HG02571 (cell line): ENCODE data around the gene ITGB1.
A peak's percentile ranks its signal among the peaks of the same experiment; 100 is the strongest.
"Not testable (repeated sequence)": the region's sequence is repeated elsewhere in the genome, so short reads cannot be mapped to it uniquely, and the experiment has no call there.

Source experiments
- ATAC-seq: cut with Tn5 transposase; IDR thresholded peaks from one replicate; pipeline ENCODE4 v1.9.1; 2021; ENCODE audit warnings: mild to moderate bottlenecking, moderate library complexity; ENCODE audit not compliant: unreplicated experiment

ITGB1 gene

DNA sequence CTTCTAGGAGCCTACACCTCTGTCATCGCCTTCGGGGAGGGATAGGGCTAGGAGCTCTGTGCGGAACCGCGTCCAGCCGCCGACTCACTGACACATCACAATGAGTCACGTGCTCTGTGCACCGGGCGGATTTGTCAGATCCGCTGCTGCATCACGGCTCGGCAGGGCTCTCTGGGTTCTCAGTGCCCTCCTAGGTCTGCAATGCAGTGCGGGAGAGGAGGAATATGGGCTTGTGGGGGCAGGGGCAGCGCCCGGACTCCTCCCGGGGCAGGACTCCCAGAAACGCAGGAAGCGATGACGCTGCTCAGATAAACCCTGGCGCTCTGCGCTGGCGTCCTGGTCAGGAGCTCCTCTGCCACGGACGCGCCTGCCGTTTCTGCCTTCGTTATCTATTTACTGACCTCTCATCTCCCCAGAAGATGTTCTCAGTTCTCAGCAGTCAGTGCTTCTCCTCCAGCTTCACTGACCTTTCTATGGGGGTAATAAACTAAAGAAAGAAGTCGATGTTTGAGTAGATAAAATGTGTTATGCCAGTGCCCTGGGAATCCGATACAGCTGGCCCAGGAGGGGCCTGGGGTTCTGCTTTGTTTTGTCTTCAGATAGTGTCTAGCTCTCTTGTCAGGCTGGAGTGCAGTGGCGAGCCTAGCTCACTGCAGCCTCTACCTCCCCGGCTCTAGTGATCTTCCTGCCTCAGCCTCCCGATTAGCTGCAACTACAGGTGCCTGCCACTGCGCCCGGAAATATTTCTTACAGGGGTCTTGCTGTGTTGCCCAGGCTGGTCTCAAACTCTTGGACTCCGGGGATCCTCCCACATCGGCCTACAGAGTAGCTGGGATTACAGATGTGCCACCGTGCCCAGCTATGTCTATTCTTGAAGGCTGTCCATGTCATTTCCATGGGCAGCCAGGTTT, 22.8 kb upstream of the ITGB1 start:
- ATAC-seq = peak; percentile 94

DNA sequence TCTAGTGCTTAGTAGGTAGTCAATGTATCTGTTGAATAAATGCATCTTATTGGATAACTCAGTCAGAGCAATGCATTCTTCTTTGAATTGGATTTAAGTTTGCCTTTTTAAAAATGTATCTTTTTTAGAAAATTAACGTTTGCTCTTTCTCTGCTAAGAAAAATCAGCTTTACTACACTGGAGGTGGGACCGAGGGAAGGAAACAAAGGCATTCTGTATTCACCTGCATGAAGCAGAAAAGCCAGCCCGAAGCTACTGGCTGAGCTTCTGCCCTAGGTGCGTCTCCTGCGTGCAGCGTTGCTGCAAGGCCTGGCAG, 22.2 kb upstream of the ITGB1 start:
- ATAC-seq = no peak

DNA sequence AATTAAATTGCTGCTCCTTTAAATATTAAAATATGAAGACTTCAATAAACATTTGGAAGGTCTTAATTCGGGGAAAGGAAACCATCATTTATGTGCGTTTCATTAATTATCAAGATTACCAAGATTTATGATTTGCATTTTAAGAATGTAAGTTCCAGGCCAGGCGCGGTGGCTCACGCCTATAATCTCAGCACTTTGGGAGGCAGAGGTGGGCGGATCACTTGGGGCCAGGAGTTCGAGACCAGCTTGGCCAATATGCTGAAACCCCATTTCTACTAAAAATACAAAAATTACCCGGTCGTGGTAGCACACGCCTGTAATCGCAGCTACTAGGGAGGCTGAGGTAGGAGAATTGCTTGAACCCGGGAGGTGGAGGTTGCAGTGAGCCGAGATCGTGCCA, 21.7 kb upstream of the ITGB1 start:
- ATAC-seq = not testable (repeated sequence)

DNA sequence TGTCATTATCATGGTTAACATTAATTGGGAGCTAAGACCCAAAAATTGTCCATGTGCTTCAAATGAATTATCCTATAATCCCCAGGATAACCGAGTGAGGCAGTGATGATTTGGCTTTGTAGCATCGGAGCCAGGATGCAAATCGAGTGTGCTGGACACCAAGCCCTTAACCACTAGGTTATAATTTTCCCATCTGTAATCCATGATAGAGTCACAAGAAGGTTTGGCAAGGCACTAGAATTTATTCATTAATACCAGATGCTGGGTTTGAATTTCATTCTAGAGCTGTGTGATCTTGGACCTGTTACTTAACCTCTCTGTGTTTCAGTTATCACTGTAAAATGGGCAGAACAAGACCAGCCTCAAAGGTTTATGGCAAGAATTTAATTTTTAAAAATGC, 21.0 kb upstream of the ITGB1 start:
- ATAC-seq = no peak

DNA sequence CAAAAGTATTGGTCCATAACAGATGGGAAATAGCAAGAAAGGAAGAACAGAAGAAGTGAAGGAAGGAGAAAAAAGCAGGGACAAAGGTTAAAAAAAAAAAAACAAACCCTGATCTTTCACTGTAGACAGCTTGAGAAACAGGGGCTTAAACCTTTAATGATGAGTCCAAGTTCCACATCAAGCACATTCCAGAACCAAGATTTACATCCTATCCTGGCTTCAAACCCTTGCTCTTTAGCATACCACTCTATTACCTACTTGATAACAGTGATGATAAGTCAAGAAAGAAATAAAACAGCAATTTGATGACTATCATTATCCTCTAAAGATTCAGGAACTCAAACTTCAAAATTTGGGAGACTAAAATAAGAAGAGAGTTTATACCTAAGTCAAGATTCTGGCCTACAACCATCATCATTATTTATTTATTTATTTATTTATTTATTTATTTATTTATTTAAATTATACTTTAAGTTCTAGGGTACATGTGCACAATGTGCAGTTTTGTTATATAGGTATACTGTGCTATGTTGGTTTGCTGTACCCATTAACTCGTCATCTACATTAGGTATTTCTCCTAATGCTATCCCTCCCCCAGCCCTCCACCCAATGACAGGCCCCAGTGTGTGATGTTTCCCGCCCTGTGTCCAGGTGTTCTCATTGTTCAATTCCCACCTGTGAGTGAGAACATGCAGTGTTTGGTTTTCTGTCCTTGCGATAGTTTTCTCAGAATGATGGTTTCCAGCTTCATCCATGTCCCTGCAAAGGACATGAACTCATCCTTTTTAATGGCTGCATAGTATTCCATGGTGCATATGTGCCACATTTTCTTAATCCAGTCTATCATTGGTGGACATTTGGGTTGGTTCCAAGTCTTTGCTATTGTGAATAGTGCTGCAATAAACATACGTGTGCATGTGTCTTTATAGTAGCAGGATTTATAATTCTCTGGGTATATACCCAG, 20.1 kb upstream of the ITGB1 start:
- not testable (repeated sequence) for ATAC-seq

DNA sequence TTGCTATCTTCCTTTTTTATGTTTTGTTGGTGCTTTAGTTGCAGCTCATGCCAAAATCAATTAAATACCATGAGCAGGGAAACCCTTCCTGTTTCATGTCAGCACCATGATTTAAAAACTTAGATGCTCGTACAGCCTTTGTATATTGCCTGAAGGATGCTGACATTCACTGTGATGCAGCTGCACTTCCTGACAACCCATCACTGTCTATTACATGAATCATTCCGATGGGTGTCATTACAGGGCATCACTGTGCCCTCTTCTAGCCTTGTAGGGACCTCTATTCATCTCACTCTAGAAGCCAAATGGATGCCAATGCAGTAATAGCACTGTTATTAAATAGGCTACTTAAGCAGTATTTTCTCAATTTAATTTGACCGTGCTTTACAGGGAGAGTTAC, 18.3 kb upstream of the ITGB1 start:
- ATAC-seq = no peak

DNA sequence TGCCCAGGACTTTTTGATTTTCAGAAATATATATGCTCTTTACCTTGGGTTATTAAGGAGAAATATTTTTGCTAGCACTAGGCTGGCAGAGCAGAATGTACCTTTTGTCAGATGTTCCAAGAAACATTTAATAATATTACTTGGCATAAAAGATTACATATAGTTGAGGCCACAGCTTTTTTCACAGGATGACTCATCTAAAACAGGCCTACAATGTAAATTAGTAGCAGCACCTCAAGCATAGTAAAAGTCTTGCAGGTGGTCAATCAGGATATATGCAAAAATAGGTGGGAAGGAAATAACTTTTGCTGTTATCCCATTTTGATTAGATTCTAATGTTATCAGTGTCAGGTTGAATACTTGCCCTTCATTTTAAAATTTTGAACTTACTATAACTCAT, 14.9 kb upstream of the ITGB1 start:
- ATAC-seq = no peak

DNA sequence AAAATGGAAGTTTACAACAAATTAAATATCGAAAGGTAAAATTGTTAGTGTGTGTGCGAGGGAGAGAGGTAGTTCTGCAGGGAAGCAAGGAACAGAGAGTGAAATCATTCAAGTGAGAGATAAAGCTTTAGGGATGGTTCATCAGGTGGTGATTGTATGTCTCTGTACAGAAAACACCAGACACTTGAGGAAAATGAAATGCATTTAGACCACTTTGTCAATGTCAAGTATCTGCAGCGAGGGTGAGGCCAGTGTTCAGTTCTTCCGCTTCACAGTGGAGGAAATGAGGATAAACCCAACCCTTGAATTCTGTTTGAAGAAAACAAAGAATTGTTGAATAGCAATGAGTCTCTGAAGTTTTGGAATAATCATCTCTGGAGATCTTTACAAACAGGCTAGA, 14.4 kb upstream of the ITGB1 start:
- no peak for ATAC-seq

DNA sequence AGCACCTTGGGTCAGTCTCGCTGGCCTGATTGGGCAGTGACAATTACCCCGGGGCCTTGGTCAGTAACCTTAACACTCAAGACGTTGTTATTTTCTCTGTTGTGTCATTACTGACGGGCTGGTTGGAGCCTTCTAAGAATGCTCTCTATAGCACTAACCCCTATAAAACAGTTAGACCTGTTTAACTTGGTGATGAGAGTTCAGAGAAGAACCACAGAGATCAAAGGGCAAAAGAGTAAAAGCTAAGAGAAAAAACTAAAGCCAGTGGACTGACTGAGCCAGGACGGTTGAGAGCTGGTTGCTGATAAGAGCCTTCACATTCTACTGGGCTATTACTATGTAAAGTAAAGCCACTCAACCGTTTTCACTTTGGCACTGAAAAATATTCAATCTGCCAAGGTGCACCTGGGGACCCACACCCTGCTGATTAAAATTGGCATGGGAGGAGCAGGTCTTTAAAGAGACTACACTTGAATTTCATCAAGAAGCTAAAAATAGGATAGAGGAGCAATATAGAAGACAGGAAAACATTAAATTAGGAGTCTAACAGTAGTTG, 13.6 kb upstream of the ITGB1 start:
- ATAC-seq = no peak

DNA sequence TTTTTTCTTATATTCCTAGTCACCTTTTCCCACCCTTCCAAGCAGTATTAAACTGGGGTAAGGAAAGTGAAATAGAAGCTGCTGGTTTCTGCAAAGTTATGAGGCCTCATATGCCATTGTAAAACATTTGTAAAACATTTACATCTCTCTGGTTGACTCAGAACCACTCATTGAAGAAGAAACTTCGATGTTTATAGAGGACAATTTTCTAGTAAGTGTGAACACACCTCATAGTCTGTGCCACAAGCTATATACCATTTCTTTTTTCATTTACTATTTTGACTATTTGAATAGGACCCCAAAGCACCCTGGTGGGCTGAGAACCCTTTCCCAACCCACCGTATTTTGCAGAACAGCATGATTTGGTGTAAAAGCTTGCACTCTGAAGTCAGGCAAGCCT, 12.9 kb upstream of the ITGB1 start:
- ATAC-seq = peak; percentile 45

DNA sequence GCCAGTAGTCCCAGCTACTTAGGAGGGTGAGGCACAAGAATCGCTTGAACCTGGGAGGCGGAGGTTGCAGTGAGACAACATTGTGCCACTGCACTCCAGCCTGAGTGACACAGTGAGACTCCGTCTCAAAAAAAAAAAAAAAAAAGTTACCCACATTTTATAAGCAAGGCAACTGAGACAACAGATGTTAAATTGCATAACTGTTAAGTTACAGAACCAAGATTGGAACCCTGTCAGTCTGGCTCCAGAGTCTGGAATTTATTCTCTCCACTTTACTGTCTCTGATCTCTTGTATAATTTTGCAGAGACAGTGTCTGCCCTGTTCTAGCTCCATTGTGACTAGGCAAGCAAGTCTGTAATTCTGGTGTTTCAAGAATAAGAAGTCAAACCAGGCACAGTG, 6.2 kb upstream of the ITGB1 start:
- ATAC-seq = no peak

DNA sequence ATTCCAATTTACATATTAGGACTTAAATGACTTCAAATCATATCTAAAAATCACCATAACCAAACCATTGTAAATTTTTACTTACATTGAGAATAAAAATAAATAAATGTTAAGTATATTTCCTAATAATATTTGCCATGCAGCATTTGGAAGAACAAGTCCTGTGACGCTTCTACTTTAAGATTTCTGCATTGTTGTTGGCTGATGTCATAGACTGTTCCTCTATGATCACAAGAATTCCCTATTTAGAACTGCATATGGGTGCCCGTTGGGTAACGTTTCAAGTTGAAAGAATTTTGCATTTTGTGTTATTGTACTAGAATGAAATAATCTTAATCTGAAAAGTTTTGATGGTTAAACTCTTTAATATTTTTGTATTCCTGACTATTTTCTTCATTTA, 5.1 kb upstream of the ITGB1 start:
- ATAC-seq = no peak

DNA sequence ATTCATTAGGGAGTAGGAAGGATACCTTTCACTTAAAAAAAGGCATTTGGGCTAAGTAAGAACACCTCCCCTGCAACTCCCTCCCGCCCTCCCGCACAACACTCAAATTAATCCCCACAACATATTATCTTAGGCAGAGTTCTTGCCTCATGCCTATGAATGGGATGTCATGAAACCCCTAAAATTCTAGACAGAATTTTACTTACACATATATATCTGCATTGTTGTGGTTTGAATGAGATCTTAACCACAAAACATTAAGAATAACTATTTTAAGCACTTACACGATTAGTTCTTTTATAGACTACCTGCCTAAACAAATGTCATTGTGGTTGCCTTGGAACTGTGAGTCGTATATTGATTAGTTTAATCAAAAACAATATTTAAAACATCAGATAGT, 4.5 kb upstream of the ITGB1 start:
- ATAC-seq = no peak

DNA sequence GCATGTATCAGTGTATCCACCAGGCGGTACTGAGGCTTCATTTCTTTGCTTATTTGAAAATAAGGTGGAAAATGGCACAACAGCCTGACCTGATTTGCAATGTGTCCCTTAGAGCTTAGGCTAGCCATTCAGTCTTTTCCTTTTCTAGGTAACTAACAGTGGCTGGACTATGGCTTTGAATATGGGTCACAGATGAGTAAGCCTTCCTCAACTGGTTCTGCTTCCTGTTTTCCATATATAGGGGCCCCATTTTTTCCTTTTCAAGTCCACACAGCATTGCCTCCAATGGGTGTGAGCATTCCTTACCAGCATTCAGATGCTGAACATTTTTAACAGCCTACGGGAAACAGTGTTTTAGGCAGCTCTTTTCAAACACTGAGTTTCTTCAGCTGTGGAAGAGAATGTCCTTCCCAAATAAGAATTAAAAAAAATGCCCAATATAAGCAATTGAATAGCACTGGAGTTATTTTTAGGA, 3.9 kb upstream of the ITGB1 start:
- no peak for ATAC-seq

DNA sequence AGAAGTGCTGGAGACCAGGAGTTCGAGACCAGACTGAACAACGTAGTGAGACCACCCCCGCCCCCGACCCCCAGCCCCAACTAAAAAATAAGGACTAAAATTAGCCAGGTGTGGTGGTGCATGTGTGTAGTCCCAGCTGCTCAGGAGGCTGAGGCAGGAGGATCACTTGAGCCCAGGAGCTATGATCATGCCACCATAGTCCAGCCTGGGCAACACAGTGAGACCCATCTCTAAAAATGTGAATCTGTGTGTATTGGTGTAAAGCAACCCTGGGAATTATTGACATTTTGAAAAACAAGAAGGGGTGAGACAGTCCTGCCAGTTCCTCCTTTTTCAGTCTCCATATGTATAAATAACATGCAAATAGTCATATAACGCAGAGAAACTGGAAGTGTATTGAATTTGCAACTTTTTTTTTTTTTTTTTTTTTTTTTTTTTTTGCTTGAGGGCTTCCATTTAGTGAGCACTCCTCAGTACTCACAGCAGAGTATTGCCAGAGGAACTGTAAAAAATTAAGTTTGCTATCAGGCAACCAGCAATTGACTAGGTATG, 3.4 kb upstream of the ITGB1 start:
- ATAC-seq = no peak

DNA sequence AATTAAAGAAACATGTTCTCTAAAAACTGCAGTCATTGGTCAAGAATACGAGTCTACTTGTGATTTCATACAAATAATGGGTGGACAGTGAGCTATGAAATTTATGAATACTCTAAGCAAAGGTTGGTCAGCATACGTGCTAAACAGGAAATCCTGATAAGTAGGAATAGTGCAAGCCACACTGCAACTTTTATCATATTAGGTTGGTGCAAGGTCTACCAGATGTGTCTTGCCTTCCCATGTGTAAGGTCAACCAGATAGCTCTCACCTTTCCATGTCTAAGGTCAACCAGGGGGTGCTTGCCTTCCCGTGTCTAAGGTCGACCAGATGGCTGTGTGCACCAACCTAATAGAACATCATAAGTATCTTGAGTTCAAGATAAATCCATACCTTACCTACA, 2.0 kb upstream of the ITGB1 start:
- ATAC-seq = no peak

DNA sequence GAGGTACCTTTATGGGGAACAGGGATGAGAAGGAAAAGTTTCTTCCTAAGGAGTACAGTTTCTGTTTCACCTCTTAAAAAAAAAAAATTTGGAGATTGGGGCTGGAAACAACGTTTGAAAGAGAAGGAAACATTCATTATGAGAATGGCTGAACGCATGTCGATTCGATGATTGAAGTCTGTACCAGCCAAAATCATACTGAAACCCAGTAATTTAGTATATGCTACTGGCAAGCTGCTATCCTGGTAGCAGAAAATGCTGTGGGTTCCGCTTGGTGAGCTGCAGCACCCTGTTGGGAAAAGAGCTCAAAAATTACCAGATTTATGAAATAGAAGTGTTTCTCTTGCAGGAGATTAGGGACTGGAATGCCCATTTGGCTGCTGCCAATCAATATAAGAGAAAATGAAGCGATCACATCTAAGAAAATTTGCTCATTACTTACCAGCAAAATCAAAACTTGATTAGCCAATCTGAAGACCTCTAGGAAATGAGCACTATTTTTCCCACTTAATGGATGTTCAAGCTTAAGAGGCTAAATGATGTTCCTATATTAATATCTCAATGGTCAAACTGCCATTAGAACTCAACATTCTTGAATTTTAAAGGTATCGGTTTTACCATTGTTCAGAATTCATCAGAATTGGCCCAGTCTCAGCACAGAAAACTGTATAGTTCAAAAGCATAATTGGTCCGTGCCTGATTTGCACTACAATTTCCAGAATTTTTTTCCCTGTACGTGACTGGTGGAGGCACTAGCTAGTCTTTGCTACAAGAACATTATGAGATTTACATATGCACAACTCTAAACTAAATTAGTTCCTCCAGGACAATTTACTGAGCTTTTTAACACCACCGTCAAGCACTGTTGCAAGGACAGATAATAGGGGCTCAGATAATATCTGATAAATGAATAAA, 1.2 kb upstream of the ITGB1 start:
- ATAC-seq = peak; percentile 37

DNA sequence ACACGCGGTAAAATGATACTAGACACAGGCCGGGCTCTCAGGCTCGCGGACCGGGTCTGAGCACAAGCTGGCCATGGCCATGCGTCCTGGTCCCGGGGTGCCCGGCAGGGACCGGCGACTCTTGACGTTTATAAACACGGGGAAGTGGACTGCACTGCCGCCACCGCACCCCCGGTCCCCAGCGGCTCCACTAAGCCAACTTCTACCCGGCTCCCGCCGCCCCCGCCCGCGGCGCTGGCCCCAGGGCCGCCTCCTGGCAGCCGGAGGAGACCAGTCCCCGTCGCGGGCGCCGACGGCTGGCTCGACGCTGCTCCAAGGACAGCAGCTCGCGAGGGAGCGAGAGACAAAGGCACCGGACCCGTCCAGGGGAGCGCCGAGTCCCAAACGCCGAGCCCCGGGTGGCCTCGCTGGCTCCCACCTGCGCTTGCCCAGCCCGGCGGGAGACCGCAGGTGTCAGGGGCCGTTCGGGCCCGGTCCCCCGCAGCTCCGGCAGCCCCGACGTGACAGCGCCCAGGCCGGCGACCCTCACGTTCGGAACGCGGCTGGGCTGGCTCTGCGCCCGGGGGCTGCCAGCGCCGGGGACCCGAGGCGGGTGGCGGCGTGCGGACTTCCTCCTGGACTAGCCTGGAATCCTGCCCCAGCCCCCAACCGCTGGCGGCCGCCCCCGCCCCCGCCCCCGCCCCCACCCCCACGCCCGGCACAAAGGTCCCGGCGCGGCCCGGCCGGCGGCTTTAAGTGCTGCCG, 517 bp downstream of the ITGB1 start:
- ATAC-seq = peak; percentile 28

DNA sequence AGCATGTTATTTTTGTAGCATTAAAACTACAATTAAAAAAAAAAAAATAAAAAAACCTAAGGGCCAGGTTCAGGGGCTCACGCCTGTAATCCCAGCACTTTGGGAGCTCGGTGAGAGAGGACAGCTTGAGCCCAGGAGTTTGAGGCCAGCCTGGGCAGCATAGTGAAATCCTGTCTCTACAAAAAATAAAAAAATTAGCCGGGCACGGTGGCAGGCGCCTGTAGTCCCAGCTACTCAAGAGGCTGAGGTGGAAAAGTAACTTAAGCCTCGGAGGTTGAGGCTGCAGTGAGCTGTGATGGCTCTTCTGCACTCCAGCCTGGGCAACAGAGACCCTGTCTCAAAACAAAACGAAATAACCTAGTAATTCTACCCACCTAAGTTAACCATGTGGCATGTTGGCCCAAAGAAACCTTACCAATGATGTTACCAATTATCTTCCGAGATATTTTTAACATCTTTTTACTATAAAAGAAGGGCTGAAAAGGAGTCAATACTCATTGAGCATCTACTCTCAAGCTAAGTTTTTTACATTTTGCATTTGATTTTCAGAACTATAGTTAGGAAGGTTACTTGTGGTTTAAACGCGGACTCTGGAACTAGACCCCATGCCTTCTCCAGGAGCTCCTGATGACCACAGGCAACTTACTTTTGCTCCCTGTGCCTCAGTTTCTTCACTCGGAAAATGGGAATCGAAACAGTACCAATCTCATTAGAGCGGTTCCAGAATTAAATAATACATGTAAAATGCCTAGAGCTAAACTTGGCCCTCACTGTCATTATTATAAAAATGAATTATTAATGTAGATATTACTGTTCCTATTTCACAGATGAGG, 1.4 kb downstream of the ITGB1 start:
- no peak for ATAC-seq
